GM18873 (cell line): Measurements from ENCODE around the gene ERP27.
A peak's percentile ranks its signal among the peaks of the same experiment; 100 is the strongest.

Source experiments
- ATAC-seq: cut with Tn5 transposase; IDR thresholded peaks from one replicate; pipeline ENCODE4 v1.9.1; 2021; ENCODE audit warnings: mild to moderate bottlenecking, moderate library complexity, moderate number of reproducible peaks; ENCODE audit not compliant: unreplicated experiment, low FRiP score

Gene ERP27

GRCh38 chr12:14942196-14942931 is 4.0 kb upstream of the ERP27 start:
- ATAC-seq = no peak

- ATAC-seq = no peak
Observed at GRCh38 chr12:14941369-14941768, 3.0 kb upstream of the ERP27 start.

- ATAC-seq = no peak
Observed at GRCh38 chr12:14937689-14938088, 648 bp downstream of the ERP27 start.

- ATAC-seq = no peak
Observed at GRCh38 chr12:14937014-14937413, 1.3 kb downstream of the ERP27 start.

GRCh38 chr12:14936224-14936861 is 2.0 kb downstream of the ERP27 start:
- ATAC-seq = no peak

- ATAC-seq = no peak
Observed at GRCh38 chr12:14935031-14935430, 3.3 kb downstream of the ERP27 start.

GRCh38 chr12:14934511-14934910 is 3.8 kb downstream of the ERP27 start:
- ATAC-seq = no peak

- no peak for ATAC-seq
Observed at GRCh38 chr12:14931791-14932560, 6.4 kb downstream of the ERP27 start.

GRCh38 chr12:14931359-14931758 is 7.0 kb downstream of the ERP27 start:
- no peak for ATAC-seq

- ATAC-seq = no peak
Observed at GRCh38 chr12:14930299-14930698, 8.0 kb downstream of the ERP27 start.

- ATAC-seq = no peak
Observed at GRCh38 chr12:14928931-14929330, 9.4 kb downstream of the ERP27 start.

- ATAC-seq = no peak
Observed at GRCh38 chr12:14927267-14927666, 11.1 kb downstream of the ERP27 start.

GRCh38 chr12:14924541-14924940 is 13.8 kb downstream of the ERP27 start:
- ATAC-seq = no peak

- ATAC-seq = no peak
Observed at GRCh38 chr12:14923944-14924343, 14.4 kb downstream of the ERP27 start.

GRCh38 chr12:14921218-14921617 is 17.1 kb downstream of the ERP27 start:
- ATAC-seq = peak; percentile 58

GRCh38 chr12:14920475-14921126 is 17.7 kb downstream of the ERP27 start:
- ATAC-seq = peak; percentile 53

GRCh38 chr12:14919455-14919854 is 18.9 kb downstream of the ERP27 start:
- ATAC-seq = no peak

- ATAC-seq = no peak
Observed at GRCh38 chr12:14915736-14916135, 22.6 kb downstream of the ERP27 start.

GRCh38 chr12:14913381-14913781 is 25.0 kb downstream of the ERP27 start:
- ATAC-seq = no peak

- ATAC-seq = no peak
Observed at GRCh38 chr12:14911131-14911530, 27.2 kb downstream of the ERP27 start.
